HG03066 (cell line): Measurements from ENCODE around the gene IFNLR1.

Experiments
- ATAC-seq: cut with Tn5 transposase; IDR thresholded peaks from one replicate; pipeline ENCODE4 v1.9.1; 2021; ENCODE audit warnings: low read depth; ENCODE audit not compliant: unreplicated experiment

IFNLR1 gene

DNA sequence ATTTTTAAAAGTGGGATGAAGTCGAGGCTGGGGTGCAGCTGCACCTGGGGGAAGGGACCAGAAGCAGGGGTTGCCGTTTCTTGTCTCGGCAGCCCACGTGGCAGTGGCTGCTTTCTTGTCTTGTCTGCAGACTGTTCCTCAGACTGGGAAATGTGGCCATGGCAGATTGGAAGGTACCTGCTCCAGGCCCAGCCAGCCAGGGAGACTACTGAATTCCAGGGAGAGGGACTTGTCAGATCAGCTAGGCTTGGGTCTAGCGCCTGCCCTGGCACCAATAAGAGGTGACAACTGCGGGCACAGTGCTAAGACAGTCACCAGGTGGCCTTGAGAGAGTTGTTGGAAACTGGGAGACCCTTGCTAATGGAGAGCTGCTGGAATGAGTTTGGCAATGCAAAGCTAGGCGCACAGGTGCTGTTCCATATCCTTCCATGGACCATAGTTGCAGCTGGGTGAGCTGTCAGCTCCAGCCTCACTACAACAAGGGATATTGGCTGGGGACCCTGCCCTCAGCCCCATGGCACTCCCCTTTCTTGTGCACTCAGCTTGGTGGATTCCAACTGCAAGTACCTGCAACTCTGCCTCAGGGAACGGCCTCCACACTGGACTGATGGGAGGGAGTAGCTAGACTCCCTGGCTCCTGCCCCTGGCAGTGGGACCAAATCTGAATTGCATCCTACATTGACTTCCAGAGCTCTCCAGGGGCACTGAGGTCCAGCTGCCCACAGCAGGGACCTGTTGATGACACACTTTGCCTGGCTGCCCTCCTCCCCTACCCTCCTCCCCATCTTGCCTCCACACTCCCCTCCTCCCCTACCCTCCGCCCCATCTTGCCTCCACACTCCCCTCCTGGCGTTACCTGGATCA, 34.2 kb downstream of the IFNLR1 start:
- ATAC-seq = no peak

DNA sequence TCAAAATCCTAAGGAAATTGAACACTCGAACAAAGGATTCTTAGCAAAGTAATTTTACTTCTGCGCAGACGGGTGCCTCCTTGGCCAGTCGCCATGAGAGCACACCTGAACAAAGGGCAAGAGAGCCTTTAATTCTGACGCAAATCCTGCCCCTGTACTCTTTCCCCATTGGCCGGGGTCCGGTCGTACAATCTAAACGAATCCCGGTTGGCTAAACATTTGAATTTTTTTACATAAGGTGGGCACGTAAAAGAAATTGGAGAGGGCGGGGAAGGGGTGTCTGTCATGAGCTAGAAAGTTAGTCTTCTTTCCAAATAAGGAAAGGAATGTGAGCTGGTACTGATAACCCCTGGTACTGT, 35.9 kb downstream of the IFNLR1 start:
- ATAC-seq = no peak

DNA sequence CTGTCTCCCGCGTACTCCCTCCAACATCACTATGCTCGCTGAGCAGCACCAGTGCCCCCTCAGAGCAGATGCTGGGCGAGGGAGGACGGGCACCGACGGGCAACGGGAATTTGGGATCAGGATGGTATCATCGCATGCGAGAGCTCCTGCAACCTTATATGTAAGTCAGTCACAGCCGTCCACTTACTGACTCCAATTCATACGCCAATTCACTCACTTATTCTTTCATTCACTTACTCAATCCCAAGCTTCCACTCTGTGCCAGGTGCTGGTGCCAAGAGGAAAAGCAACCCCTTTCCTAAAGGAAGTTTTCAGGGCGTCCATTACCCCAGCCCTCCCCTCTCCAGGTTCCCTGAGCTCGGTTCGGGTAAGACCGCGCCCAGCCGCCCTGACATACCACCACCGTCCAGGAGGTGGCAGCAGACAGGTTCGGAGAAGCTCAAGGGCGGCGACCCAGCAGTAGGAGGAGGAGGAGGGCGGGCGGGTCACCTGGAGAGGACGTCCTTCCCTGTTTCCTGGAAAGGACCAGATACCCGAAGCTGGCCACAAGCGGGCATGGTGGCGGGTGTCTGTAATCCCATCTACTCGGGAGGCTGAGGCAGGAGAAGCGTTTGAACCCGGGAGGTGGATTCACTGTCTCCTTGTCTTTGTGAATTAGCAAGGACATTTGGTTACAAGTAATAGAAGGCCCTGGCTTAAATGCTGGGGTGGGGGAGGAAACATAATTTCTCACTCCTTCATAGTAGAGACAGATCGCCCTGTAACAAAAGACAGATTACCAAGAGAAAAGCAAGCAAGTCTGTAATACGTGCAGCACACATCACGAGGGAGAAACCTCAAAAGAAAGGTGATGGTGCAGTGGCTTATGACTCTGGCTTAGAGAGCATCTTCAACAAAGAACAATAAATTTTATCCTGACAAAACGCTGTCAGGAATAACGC, 36.6 kb downstream of the IFNLR1 start:
- no peak for ATAC-seq

DNA sequence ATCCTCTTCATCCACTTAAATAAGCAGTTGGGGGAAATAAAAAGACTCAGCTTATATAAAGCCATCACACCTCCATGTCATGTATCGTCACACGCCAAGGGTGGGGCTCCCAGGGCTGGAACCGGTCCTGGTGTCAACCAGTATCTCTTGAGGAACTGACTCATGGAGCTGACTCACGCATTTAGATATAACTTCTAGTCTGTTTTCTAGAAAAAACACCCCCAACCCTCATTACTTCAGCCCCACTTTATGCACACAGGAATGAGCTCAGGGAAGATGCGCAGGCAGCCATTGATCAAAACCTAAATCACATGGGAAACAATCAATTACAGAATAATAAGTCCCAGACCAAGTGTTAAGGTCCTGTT, 37.2 kb downstream of the IFNLR1 start:
- no peak for ATAC-seq

DNA sequence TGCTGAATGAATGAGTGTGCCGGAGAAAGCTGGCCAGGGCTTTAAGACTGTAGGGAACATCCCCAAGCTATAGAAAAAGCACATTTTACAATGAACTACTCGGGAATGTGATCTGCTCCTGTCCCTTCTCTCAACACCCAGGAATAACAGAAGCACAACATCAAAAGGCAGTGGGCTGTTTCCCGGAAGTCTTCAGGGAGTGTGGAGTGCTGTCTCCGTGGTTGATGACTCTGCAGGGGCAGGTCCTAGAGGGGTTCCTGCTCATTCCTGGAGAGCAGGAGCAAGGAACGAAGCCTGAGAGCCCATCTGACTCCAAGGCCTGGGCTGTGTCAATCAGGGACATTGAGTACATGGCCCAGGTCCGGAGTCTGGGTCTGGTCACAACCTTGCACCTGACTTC, 39.3 kb downstream of the IFNLR1 start:
- ATAC-seq = no peak

DNA sequence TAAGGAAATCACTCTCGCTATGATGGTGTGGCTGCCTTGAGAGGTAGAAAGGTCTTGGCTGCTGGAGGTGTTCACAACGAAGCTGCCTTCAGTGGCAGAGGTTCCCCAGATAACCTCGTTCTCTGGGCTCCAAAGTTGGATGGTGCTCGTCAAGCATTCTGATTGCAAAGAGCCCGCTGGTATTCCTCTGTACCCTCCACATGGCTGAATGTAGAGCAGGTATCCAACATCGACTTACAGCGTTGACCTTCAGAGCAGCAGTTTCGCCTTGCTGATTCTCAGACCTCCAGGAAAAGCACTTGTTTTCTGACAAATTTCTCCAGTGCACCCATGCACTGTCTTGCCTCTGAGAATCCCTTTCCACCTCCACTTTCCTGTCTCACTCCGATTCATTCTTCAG, 39.9 kb downstream of the IFNLR1 start:
- ATAC-seq = no peak

DNA sequence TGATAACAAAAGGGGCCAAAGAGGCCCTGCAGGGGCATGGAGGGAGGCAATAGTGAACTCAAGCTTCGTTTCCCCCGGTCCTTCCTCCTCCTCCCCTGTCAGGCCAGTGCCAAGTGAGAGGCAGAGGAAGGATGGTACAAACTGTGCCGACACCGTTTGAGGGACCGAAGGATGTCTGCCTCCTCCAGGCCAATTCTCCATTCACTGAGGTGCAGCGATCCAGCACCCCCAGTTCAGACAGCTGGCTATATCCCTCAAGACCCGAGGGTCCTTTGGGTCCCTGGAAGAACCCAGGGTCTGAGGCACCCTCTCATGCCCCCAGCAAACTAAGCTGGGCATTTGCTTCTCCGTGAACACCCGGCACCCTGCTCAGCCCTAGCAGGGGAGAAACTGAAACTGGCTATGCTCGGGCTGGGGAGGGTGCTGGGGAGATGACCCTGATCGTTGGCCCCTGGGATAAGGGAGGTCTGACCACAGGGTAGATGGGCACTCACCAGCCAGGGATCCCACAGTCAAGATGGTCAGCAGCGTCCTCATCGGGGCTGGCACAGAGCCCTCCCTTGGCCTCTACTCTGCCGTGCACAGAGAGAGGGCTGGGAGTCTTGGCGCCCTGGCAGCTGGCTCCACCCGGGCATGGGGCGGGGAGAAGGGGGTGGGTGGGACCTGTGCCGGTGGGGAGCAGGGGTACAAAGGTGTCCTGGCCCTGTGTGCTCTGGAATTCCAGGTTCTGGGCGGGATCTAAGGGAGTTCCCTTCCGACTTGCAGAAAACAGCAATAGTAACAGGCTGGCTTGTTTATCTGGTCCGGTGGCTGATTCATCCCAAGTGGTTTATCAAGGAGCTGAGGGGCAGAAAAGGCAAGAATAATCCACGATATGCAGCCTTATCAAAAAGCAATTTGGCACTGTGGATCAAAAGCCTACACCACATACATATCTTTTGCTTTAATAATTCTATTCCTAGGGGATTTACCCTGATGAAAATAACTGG, 44.2 kb downstream of the IFNLR1 start, which contains the start of gene IL22RA1:
IL22RA1 (minus strand) TSS at position 595 of the 989 bp plus-strand sequence; CDS start at position 537, 58 bp downstream.
- ATAC-seq = no peak

DNA sequence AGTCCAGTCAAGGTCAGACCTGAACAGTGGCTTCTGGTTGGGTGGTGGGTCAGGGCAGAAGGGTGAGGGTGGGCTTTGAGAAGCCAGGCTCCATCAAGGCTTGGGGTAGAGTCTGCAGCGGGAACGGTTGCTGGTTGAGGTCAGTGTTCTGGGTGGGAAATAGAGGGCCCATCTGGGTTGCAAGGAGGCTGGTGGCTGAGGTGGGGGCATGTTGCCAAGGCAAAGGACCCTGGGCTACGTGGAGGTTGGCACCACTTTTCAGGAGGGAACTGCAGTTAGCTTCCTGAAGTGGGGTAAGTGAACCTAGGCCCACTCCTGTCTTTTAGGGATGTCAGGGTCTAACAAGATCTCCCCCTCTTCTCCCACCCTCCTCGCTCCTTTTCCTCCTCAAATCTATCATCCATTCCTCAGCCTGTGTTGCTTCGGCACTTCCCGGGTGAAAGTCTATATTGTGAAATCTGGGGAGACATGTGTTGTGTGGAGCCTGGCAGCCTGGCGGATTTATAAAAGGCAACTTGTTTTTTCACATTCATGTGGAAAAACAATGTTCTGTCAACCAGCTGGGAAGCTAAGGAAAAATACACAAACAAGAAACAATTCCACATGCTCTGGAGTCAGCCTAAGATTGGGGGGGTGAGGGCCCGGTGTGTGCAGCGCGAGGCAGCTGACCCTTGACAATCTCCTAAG, 45.6 kb downstream of the IFNLR1 start:
- ATAC-seq = no peak

DNA sequence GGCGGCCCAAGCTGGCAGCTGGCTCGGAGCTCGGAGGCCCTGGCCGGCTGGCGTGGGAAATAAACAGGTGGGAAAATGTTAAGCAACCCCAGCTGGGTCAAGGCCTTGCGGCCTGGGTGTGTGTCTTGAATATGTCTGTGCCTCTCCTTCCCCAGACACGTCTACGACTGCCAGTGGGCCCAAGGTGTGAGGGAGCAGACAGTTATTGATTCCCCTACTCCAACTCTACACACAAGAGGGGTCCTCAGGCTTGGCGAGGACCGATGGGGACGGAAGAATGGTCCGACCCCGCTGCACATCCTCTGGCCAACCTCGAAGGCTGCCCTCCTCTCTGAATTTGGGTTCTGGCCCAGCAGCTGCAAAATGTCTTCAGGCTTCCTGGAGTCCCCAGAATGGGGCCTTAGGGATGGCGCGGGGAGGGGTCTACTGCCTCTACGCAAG, 46.3 kb downstream of the IFNLR1 start:
- no peak for ATAC-seq

DNA sequence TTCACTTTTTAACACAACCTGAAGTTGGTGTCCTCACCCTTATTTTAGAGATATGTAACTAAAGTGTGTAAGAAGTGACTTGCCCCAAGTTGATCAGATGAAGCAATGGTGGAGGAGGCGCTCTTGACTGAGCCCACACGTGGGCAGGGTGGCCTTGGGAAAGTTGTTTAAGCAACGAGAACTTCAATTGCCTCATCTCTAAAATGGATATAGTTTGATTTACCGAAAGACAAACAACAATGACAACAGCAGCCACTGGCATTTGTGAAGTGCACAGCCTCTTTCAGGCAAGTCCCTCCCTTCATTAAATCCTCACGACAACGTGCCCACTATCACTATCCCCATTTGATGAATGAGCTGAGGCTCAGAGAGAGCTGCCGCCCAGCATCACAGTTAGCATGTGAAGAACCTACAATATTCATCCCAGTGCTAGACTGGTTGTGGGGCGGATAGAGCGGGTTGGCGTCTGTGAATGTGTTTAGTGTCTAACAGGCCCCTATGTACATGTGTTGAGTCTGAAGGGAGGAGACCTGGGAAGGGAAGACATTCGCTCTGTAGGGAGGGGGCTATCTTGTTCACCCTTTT, 47.2 kb downstream of the IFNLR1 start:
- ATAC-seq = no peak

DNA sequence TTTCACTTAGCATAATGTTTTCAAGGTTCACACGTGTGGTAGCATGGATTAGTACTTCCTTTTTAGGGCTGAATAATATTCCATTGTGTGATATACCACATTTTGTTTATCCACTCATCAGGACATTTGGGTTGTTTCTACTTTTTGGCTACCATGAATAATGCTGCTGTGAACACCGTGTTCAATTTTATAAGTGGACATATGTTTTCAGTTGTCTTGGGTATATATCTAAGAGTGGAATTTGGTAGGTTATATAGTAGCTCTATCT, 47.9 kb downstream of the IFNLR1 start:
- ATAC-seq = no peak

DNA sequence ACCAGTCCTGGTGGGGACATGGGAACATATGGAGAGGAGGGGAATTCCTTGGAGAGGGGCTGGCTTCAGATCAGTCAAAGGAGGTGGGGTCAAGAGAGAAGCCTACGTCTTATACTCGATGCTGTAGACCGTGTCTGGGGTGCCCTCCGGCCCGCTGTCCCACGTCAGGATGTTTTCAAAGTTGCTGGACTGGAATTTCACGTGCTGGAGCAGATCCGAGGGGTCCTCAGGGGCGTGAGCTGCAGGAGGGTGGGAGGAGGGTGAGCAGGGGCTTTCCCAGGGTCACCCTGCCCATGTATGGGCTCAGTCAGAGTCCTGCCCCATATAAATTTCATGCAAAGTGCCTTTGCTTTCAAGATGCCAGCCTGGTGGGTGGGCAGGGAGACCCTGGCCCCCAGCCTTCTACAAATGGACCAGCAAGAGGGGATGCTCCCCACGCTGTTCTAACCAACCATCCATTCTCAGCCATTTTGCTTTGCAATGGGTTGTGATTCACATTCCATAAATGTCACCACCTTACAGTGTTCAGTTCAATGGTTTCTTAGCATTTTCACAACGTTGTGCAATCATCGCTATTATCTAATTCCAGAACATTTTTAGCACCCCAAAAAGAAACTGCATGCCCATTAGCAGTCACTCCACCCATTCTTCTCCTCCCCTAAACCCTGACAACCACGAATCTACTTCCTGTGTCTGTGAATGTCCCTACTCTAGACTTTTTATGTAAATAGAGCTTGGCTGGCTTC, 48.4 kb downstream of the IFNLR1 start:
- ATAC-seq = no peak

DNA sequence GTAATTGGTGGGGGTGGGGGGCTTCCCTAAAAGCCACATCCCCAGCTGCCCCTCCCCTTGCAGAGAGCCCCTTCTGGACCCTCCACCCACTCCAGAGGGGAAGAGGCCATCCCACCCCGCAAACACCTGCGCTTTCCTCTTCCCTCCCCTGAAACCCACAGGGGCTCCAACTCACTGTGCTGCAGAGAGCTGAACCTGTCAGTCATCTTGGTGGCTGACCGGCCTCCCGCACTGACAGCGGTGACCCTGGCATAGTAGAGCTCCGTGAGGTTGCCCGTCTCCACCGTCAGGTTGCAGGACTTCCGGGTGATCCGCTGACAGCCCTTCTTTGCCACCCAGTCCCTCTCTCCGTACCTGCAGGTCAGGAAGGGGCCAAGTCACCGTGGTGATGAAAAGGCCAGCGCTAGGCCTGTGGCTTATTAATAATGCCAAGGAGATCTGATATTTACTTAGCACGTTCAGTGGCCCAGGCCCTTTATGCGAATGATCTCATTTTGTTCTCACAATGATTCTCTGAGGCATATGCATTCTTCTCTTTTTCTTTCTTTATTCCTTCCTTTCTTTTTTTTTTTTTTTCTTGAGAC, 50.0 kb downstream of the IFNLR1 start:
- ATAC-seq = no peak

DNA sequence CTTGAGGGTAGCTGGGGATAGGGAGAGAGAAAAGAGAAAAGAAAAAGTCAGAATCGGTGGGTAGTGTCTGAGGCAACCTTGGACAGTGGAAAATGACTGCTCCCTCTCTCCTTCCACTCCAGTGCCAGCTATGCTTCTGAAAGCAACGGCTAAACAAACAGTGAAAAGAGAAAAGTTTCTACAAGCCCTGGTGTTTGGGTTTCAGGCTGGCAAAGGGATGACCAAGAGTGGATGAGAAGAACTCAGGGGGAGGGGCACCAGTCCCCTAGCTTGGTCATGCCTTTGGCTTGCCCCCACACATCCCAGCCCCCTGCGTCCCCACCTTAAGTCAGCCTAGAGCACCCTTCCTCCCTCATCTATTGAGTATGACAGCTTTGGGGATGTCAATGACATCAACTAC, 52.7 kb downstream of the IFNLR1 start:
- ATAC-seq = no peak

DNA sequence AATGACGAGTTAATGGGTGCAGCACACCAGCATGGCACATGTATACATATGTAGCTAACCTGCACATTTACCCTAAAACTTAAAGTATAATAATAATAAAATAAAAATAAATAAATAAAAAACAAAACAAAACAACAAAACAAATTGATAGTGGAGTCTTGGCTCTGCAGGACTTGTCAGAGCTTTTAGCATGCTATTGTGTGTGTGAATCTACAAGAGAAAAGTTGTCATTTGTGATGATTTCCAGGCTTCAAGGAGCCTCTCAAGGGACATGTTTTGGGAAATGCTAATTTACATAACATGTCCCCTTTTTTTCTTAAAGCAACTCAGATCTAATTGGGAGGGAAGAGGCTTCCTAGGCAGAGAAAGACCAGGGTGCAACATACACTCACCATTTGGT, 53.3 kb downstream of the IFNLR1 start:
- no peak for ATAC-seq

DNA sequence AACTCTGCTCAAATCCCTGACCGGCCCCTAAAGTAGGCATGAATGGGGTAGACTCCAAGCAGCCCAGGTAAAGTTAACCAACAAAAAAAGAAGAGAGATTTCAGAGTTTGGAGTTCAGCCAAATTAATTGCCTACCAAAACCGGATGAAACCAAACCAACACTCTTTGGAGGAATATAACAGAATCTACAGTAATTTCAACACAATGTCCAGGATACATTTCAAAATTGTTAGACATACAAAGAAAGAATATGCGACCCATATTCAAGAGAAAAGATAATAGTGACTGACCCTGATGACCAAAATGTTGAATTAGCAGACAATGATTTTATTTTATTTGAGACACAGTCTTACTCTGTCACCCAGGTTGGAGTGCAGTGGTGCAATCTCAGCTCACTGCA, 56.7 kb downstream of the IFNLR1 start:
- no peak for ATAC-seq

DNA sequence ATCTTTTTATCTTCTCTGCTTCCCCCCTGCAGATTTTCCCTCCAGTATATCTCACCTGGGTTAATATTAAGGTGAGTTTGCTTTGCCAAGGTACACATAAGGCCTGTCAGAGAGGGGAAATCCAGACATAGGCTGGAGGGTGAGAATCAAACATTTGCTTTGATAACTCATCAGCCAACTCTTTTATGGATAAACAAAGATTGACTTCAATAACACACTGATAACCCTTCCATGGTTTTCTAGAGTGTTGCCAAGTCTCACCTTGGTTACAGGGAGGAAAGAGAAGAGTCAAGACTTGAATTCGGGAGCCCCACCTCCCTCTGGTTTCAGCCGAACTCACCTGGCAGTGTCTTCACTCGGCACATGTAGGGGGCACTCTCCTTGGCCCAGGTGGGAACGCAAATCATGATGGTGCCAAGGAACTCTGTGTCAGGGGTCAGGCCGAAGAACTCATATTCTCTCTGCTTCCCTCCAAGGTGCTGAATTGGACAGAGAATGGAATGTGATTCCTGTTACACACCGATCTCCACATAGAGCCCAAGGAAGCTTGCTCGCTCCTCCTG, 59.2 kb downstream of the IFNLR1 start:
- no peak for ATAC-seq

DNA sequence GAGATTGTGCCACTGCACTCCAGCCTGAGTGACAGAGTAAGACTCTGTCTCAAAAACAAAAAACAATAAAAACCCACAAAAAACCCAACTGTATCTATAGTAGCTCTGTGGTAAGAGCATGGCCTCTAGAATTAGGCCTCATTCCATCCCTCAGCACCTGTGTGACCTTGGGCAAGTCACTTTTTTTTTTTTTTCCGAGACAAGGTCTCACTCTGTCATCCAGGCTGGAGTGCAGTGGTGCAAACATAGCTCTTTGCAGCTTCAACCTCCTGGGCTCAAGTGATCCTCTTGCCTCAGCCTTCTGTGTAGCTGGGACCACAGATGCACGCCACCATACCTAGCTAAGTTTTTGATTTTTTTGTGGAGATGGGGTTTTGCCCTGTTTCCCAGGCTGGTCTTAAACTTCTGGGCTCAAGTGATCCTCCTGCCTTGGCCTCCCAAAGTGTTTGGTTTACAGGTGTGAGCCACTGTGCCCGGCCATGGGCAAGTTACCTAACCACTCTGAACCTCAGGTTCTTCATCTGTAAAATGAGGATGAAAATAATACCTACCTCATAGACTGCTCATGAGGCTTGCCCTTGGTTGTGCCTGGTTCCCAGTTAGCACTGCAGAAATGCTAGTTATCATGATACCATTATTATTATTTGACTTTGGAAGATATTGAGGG, 59.8 kb downstream of the IFNLR1 start:
- no peak for ATAC-seq
